HG03097 (cell line): ENCODE data around the gene UNC13B.

Experiments
- ATAC-seq: cut with Tn5 transposase; IDR thresholded peaks from one replicate; pipeline ENCODE4 v1.9.1; 2021; ENCODE audit not compliant: unreplicated experiment, low FRiP score

The UNC13B gene

GRCh38 chr9:35313460-35313859, 151.7 kb downstream of the UNC13B start:
- ATAC-seq: no peak

GRCh38 chr9:35313916-35314315, 152.1 kb downstream of the UNC13B start:
- ATAC-seq: no peak

GRCh38 chr9:35318741-35319140, 156.9 kb downstream of the UNC13B start:
- ATAC-seq: no peak

- no peak for ATAC-seq
Measured at GRCh38 chr9:35322075-35322885, 160.5 kb downstream of the UNC13B start.

GRCh38 chr9:35324966-35325365, 163.2 kb downstream of the UNC13B start:
- no peak for ATAC-seq

GRCh38 chr9:35333551-35333950, 171.7 kb downstream of the UNC13B start:
- no peak for ATAC-seq

- no peak for ATAC-seq
Measured at GRCh38 chr9:35335164-35335563, 173.4 kb downstream of the UNC13B start.

- ATAC-seq: no peak
Measured at GRCh38 chr9:35338086-35338485, 176.3 kb downstream of the UNC13B start.

- ATAC-seq: no peak
Measured at GRCh38 chr9:35338561-35339274, 176.9 kb downstream of the UNC13B start.

- ATAC-seq: no peak
Measured at GRCh38 chr9:35340046-35340445, 178.2 kb downstream of the UNC13B start.

GRCh38 chr9:35341021-35341420, 179.2 kb downstream of the UNC13B start:
- ATAC-seq: no peak

- no peak for ATAC-seq
Measured at GRCh38 chr9:35341585-35341984, 179.8 kb downstream of the UNC13B start.

- no peak for ATAC-seq
Measured at GRCh38 chr9:35342221-35342958, 180.6 kb downstream of the UNC13B start.

GRCh38 chr9:35348109-35348508, 186.3 kb downstream of the UNC13B start:
- ATAC-seq: no peak

- no peak for ATAC-seq
Measured at GRCh38 chr9:35349287-35349990, 187.6 kb downstream of the UNC13B start.

- ATAC-seq: no peak
Measured at GRCh38 chr9:35350212-35350611, 188.4 kb downstream of the UNC13B start.

- no peak for ATAC-seq
Measured at GRCh38 chr9:35350827-35351549, 189.2 kb downstream of the UNC13B start.

- no peak for ATAC-seq
Measured at GRCh38 chr9:35353731-35354365, 192.0 kb downstream of the UNC13B start.

- ATAC-seq: no peak
Measured at GRCh38 chr9:35355939-35356338, 194.1 kb downstream of the UNC13B start.

GRCh38 chr9:35357116-35357515, 195.3 kb downstream of the UNC13B start:
- ATAC-seq: no peak
